CD4-positive, alpha-beta T cell treated with Interleukin-12 subunit alpha and Interleukin-12 subunit beta, for 1 hour (primary cell): ENCODE results near the gene SRGAP3.

ENCODE experiments used
- DNase-seq: peaks from one replicate; pipeline ENCODE4 v3.0.0-alpha.2; 2020

SRGAP3 gene

DNA sequence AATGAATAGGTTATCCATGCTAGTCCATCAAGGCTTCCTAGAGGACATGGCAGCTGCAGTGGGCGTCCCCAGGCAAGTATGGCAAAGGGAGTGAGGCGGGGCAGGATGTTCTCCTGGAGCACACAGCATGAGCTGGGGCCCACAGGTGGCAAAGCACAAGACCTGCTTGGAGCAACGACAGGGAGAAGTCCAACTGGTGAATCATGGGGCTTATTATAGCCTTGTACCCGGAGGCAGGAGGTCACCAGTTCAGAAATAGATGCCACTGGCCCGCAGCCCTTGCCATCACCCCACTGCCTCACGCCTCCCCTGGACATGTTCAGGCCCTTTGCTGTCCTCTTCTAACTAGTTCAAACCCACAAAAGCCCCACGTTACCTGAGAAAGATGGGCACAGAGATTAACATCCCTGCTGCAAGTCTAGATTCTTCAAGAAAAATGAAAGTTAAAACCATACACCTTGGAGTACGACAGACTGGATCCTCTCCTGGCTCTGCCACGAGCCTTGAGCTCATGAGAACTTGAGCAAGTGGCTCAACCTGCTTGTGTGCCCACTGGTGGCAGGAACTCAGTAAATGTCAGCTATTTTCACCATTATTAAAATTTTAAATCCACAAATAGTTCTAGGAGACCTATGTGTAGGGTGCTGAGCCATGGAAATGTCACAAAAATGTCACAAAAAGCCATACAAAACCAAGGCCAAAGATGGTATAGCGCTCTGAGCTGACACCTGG is 1.8 kb upstream of the SRGAP3 start:
- no peak for DNase-seq

DNA sequence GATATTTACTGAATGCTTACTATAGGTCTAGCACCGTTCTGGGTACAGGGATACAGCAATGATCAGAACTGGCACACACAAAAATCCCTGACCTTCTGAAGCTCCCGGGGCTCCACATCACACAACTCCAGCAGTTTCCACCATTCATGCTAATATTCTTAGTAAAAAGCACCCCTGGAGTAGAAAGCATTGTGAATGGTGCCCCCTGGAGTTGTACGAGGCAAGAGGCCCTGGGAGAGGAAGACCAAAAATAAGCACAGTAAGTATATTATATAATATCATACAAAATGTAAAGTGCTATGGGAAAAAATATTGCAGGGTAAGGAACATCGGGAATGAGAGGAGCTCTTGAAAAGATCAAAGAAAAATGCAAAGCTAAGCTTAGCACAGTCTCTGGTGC is 790 bp upstream of the SRGAP3 start:
- DNase-seq = no peak

GRCh38 chr3:9248522-9249271 is 749 bp downstream of the SRGAP3 start:
- no peak for DNase-seq

- DNase-seq = peak; percentile 5
Measured at GRCh38 chr3:9247941-9248521, 1.4 kb downstream of the SRGAP3 start.

DNA sequence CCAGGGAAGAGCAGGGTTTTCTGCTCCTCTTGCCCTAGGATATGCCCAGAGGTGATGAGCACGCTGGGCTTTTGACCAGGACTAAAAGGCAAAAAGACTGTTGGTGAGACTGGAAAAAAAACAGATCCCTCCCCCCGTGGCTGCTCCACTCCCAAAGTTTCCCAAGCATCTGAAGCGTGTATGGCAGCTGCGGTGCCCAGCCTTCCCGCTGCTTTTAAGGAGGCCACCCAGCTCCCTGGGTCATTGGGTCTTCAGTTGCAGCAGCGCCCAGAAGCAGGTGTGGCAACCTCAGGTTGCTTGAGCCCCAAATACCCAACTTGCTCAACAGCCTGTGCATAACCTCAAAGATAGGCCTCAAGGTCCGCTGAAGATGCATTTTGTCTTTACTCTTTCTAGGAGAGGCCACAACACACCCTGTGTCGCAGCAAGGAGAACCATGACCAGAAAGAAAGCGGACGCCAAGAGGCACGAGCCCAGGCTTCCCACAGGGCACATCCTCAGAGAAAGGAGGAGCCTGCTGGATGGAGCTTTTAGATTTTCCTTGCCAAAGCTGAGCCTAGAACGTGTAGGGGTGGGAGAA is 2.0 kb downstream of the SRGAP3 start:
- no peak for DNase-seq

DNA sequence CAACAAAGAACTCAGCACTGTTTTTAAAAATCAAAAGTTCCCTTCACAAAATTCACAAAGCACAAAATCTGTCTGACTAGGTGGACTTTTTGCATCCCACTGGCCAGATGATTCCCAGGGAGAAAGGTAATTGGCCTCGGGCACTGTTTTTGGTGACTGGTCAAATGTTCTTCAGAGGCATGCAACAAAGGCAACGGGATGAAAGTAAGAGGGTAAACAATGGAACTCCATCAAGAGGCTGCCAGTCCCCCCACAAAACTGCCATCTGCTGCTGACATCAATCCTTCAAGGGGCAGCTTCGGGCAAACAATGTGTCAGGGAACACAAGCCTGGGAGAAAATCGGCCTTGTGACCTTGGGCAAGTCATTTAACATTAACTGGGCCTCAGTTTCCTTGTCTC is 3.3 kb downstream of the SRGAP3 start:
- DNase-seq = no peak

GRCh38 chr3:9244495-9245183 is 4.8 kb downstream of the SRGAP3 start:
- no peak for DNase-seq

DNA sequence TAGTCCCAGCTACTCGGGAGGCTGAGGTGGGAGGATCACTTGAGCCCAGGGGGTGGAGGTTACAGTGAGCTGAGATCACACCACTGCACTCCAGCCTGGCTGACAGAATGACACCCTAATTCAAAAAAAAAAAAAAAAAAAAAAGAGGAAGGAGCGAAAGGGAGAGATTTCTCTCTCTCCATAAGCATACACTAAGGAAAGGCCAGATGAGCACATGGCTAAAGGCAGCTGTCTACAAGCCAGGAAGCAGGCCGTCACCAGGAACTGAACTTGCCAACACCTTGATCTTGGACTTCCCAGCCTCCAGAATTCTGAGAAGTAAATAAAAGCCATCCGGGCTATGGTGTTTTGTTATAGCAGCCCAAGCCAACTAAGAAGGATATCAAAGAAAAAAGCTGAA is 7.5 kb downstream of the SRGAP3 start:
- DNase-seq = no peak

DNA sequence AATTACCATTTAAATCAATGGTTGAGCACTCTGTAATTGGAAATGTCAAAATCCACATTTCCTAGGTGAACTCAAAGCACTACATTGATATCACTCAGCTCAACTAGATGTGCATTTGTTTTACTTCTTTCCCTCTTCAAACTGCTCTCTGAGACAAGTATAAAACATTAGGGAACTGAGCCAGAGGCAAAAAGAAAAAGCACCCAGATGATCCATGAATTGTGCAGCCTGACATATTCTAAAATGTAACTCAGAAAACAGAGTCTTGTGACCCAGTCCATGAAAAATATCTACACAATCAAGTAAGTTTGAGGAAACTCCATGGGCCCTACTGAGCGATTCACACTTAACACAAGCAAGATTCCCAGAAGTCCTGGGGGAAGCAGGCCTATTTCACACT is 9.8 kb downstream of the SRGAP3 start:
- no peak for DNase-seq

- no peak for DNase-seq
Measured at GRCh38 chr3:9238721-9239295, 10.6 kb downstream of the SRGAP3 start.

DNA sequence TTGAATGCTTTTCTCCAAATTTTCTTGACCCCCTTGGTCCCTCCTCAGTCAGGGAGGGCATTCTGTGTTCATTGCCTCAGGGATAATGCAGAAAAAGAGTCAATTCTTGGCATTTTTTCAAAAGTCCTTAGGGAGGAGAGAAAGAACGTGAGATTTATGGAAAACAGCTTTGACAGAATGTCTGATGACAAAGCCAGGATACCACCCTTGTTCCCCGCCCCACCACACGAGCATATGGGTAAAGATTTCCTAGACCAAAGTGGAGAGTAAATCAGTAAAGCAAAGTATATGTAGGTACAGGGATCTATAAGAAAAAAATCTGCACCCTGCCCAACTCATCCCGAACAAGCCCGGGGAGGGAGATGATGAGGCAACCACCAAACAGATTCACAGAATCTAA is 11.2 kb downstream of the SRGAP3 start:
- DNase-seq = no peak

GRCh38 chr3:9233814-9234600 is 15.4 kb downstream of the SRGAP3 start:
- no peak for DNase-seq

- no peak for DNase-seq
Measured at GRCh38 chr3:9233101-9233500, 16.3 kb downstream of the SRGAP3 start.

DNA sequence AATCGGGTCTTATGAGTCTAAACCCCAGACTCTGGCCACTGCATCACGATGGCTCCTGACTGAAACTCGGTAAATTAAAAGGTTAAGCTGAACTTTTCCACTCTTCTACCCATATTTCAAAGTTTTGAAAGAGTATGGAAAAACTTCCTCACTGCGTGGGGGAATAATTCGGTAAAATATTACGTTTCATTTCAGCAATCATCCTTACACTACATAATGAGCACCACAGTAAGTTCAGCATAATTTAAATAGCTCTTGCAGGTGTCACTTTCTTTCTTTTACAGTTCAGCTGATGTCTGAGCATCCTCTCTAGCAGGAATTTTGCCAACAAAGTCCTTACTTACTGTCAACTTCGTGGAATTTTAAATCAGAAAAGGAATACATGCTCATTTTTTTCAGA is 17.5 kb downstream of the SRGAP3 start:
- no peak for DNase-seq

GRCh38 chr3:9231471-9231870 is 18.0 kb downstream of the SRGAP3 start:
- no peak for DNase-seq

DNA sequence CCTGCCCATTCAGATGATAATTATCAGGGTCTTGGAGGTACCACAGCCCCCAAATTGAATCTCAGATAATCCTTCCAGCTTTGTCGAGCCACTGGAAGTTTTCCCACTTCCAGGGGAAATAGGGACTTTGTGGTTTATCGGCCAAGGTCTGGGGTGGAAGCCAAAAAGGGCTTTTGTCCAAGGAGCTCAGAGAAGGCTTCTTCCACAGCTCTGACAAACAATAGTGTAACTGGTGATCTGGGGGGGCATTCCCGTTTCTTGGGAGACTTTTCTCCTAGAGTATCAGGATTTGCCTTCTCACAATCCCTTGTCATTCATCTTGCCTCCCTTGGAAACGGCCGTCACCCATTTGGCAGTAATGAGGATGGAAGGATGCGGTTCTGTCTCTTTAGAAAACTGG is 18.4 kb downstream of the SRGAP3 start:
- DNase-seq = no peak

GRCh38 chr3:9230596-9230995 is 18.9 kb downstream of the SRGAP3 start:
- DNase-seq = no peak

DNA sequence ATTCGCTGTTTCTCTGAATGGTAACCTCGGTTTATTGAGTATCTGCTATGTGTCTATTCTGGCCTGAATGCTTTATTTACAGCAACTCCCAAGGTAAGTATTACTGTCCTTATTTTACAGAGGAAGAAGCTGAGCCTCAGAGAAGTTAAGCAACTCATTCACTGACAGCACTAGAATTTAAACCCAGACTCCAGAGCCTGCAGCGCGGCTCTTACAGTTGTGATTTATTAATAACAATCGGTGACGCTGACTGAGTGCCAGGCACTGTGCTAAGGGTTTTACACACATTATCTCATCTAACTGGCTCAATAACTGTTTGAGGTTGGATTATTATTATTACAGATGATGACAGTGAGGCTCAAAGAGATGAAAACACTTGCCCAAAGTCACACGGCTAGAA is 19.6 kb downstream of the SRGAP3 start:
- no peak for DNase-seq

DNA sequence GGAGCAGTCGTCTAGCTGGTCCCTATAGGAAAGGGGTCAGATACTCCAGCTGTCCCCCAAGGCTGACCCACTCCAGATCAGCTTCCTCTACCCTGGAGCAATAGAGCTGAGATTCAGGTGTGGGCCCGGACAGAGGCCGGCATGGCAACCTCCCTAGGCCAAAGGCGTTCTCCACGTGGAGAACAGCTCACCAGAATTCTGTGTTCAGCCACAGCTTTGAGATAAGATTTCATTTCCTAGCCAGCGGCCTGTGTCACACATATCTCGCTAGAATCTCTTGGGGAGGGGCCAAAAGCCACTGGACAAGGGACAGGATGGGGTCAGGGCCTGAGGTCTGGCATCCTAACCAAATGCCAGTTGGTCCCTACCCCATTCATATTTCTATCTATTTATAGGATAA is 20.1 kb downstream of the SRGAP3 start:
- no peak for DNase-seq

DNA sequence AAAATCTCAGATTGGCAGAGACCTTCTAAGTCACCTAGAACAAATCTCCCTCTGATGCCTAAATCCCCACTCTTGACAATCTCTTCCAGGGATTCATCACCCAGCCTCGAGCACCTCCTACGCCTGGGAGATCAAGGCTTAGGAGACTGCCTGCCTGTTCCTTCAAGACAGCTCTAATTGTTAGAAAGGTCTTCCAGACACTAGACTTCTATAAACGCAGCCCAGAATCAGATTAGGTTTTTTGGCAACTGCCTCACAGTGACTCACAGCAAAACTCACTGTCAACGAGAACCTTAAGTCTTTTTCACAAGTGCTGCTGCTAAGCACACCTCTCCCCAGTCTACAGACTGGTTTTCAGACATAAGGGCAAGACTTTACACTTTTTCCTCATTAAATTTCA is 23.1 kb downstream of the SRGAP3 start:
- no peak for DNase-seq

DNA sequence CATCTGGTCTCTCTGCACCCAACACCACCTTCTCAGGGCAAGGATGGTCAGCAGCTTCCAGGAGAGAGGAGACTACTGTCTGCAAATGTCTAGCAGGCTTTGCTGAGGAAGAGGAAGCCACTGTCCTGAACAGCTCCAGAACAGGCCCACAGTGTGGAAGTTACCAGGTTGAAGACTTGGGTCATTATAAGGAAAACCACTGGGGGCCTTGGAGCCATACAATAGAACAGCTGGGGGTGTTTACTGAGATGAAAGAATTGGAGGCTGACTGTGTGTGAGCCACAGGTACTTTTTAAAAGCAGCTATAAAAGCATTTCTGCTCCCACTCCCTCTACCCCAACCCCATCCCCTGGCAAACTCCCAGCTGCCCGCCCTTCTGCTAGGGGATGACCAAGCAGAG is 24.2 kb downstream of the SRGAP3 start:
- no peak for DNase-seq

- DNase-seq = no peak
Measured at GRCh38 chr3:9224490-9224889, 25.0 kb downstream of the SRGAP3 start.
